IMR-90 (cell line): ENCODE results near the gene MYBPH. TPM values are rescaled to one million over a fixed set of nuclear protein-coding genes. Genes with fewer than 3 reads are reported as not detected.

ENCODE experiments used
- ATAC-seq: fragments of 200-7000 bp; cut with Tn5 transposase; 2 replicates; pipeline ENCODE4 v1.9.1; 2020; ENCODE audit warnings: low read depth, mild to moderate bottlenecking, moderate library complexity
- BruUV-seq: library from RNA; stranded (reverse); fragments of 400-500 nt; replicated peaks from 2 replicates; lab custom pipeline; 2021; lab: Mats Ljungman, UMichigan
- CTCF ChIA-PET: fragments of 300-600 bp; formaldehyde crosslinking; extraction: SDS; loops from one replicate; lab custom pipeline; 2021; ENCODE audit warnings: antibody characterized with exemption; lab: Yijun Ruan, JAX
- POLR2A ChIA-PET: fragments of 300-600 bp; sonication (Branson Sonifier 250); formaldehyde crosslinking; loops from one replicate; lab custom pipeline; 2022; ENCODE audit warnings: antibody characterized with exemption; ENCODE audit not compliant: unreplicated experiment; lab: Charles Lee
- DNase-seq: peaks from one replicate; pipeline ENCODE4 v3.0.0; 2013
- H2AFZ ChIP-seq: replicated peaks from 2 replicates; pipeline ENCODE3; 2013; ENCODE audit warnings: low read length, mild to moderate bottlenecking; ENCODE audit not compliant: poor library complexity
- H2AK5ac ChIP-seq: 2 replicates; pipeline ENCODE4 v1.6.1; 2013; ENCODE audit warnings: low read depth, low read length, inconsistent platforms
- H2AK9ac ChIP-seq: replicated peaks from 2 replicates; pipeline ENCODE3; 2013; ENCODE audit warnings: mild to moderate bottlenecking, low read depth, low read length, moderate library complexity; ENCODE audit not compliant: poor library complexity
- H2BK120ac ChIP-seq: 2 replicates; pipeline ENCODE4 v1.6.1; 2013; ENCODE audit warnings: low read depth, low read length, inconsistent platforms
- H2BK15ac ChIP-seq: 3 replicates; pipeline ENCODE4 v1.6.1; 2013; ENCODE audit warnings: low read depth, low read length, inconsistent platforms
- H2BK20ac ChIP-seq: 2 replicates; pipeline ENCODE4 v1.6.1; 2013; ENCODE audit warnings: low read depth, mild to moderate bottlenecking, inconsistent platforms, low read length, moderate library complexity
- H2BK5ac ChIP-seq: 2 replicates; pipeline ENCODE4 v1.6.1; 2013; ENCODE audit warnings: mild to moderate bottlenecking, low read depth, low read length, inconsistent platforms; ENCODE audit not compliant: poor library complexity, severe bottlenecking
- H3K14ac ChIP-seq: replicated peaks from 2 replicates; pipeline ENCODE4 v1.6.1; 2013; ENCODE audit warnings: low read depth, low read length, inconsistent platforms
- H3K18ac ChIP-seq: 2 replicates; pipeline ENCODE4 v1.6.1; 2013; ENCODE audit warnings: low read depth, low read length, control low read depth
- H3K23ac ChIP-seq: 2 replicates; pipeline ENCODE4 v1.6.1; 2013; ENCODE audit warnings: low read depth, low read length, inconsistent platforms
- H3K27ac ChIP-seq: 2 replicates; pipeline ENCODE4 v1.5.1; 2013; ENCODE audit warnings: mild to moderate bottlenecking, control low read depth, low read length; ENCODE audit not compliant: insufficient read depth
- H3K27me3 ChIP-seq: 2 replicates; pipeline ENCODE4 v1.6.1; 2013; ENCODE audit warnings: low read length; ENCODE audit not compliant: control insufficient read depth, insufficient read depth
- H3K36me3 ChIP-seq: 2 replicates; pipeline ENCODE4 v1.6.1; 2013; ENCODE audit warnings: low read length, mixed read lengths; ENCODE audit not compliant: control insufficient read depth, insufficient read depth
- H3K4ac ChIP-seq: 2 replicates; pipeline ENCODE4 v1.6.1; 2013; ENCODE audit warnings: low read depth, low read length, inconsistent platforms
- H3K4me1 ChIP-seq: 2 replicates; pipeline ENCODE4 v1.6.1; 2013; ENCODE audit warnings: low read length, mixed read lengths; ENCODE audit not compliant: control insufficient read depth, insufficient read depth
- H3K4me2 ChIP-seq: 2 replicates; pipeline ENCODE4 v1.6.1; 2013; ENCODE audit warnings: low read depth, mild to moderate bottlenecking, control low read depth, low read length, moderate library complexity
- H3K4me3 ChIP-seq: 2 replicates; pipeline ENCODE4 v1.5.1; 2013; ENCODE audit warnings: low read depth, mild to moderate bottlenecking, control low read depth, low read length, moderate library complexity; ENCODE audit not compliant: insufficient read depth
- H3K56ac ChIP-seq: 2 replicates; pipeline ENCODE4 v1.6.1; 2013; ENCODE audit warnings: low read length, inconsistent platforms; ENCODE audit not compliant: insufficient read depth; ENCODE audit errors: extremely low read depth
- H3K79me1 ChIP-seq, 2 experiments: 2 replicates each; pipeline ENCODE4 v1.6.1; 2013; ENCODE audit warnings: low read length in 2 of 2, inconsistent platforms in 1 of 2, low read depth in 1 of 2
- H3K9ac ChIP-seq: 2 replicates; pipeline ENCODE4 v1.6.1; 2013; ENCODE audit warnings: low read depth, low read length, control low read depth
- H3K9me1 ChIP-seq: 2 replicates; pipeline ENCODE4 v1.6.1; 2013; ENCODE audit warnings: low read length, inconsistent platforms; ENCODE audit not compliant: insufficient read depth
- H3K9me3 ChIP-seq: 2 replicates; pipeline ENCODE4 v1.6.1; 2013; ENCODE audit warnings: low read length; ENCODE audit not compliant: control insufficient read depth, insufficient read depth
- H4K20me1 ChIP-seq: 2 replicates; pipeline ENCODE4 v1.6.1; 2013; ENCODE audit warnings: low read length, inconsistent platforms; ENCODE audit not compliant: insufficient read depth
- H4K5ac ChIP-seq: 2 replicates; pipeline ENCODE4 v1.6.1; 2013; ENCODE audit warnings: mild to moderate bottlenecking, low read depth, low read length, control low read depth
- H4K8ac ChIP-seq, 2 experiments: 2 replicates each; pipeline ENCODE4 v1.6.1; 2013; ENCODE audit warnings: low read depth in 2 of 2, low read length in 2 of 2, control low read depth in 1 of 2, inconsistent platforms in 1 of 2
- H4K91ac ChIP-seq: 2 replicates; pipeline ENCODE4 v1.6.1; 2013; ENCODE audit warnings: low read depth, low read length, inconsistent platforms; ENCODE audit not compliant: insufficient read depth
- BHLHE40 ChIP-seq: fragments of 150-350 bp; IDR thresholded peaks from 2 replicates; pipeline ENCODE4 v1.6.1; 2016; ENCODE audit warnings: mild to moderate bottlenecking, low read depth, low read length
- CHD1 ChIP-seq: IDR thresholded peaks from 2 replicates; pipeline ENCODE4 v1.6.1; 2012; ENCODE audit warnings: low read depth, low read length, improper control_type of control experiment
- MAZ ChIP-seq: IDR thresholded peaks from 2 replicates; pipeline ENCODE4 v1.6.1; 2012; ENCODE audit warnings: low read depth, mild to moderate bottlenecking, low read length, improper control_type of control experiment, moderate library complexity, borderline replicate concordance
- NFE2L2 ChIP-seq: fragments of 150-350 bp; IDR thresholded peaks from 2 replicates; pipeline ENCODE4 v1.6.1; 2016; ENCODE audit warnings: low read depth, mild to moderate bottlenecking, low read length
- RAD21 ChIP-seq: IDR thresholded peaks from 2 replicates; pipeline ENCODE4 v1.6.1; 2012; ENCODE audit warnings: low read length, improper control_type of control experiment
- RCOR1 ChIP-seq: IDR thresholded peaks from 2 replicates; pipeline ENCODE4 v1.6.1; 2012; ENCODE audit warnings: mild to moderate bottlenecking, low read length, improper control_type of control experiment; ENCODE audit not compliant: insufficient replicate concordance
- SMC3 ChIP-seq: fragments of 150-350 bp; IDR thresholded peaks from 2 replicates; pipeline ENCODE4 v1.6.1; 2016; ENCODE audit warnings: low read depth, mild to moderate bottlenecking, antibody characterized with exemption, low read length, moderate library complexity
- WGBS, 2 experiments: methylation state at CpG; one replicate each; pipeline versions ENCODE4 v1.1.5 to v1.1.7; 2013; ENCODE audit warnings: missing lambda C conversion rate in 2 of 2; ENCODE audit not compliant: insufficient read length in 1 of 2; ENCODE audit errors: extremely low coverage in 2 of 2; 5-methylcytosine and 5-hydroxymethylcytosine counted together
- dilution Hi-C: fragments of 300-500 bp; cut with HindIII; formaldehyde crosslinking; loops from one replicate; pipeline ENCODE4 v1.14.3; 2018; ENCODE audit warnings: low sequenced_read_pairs; ENCODE audit not compliant: unreplicated experiment
- in situ Hi-C: fragments of 300-500 bp; cut with MboI; formaldehyde crosslinking; loops from 3 replicates; pipeline ENCODE4 v1.14.3; 2019; ENCODE audit warnings: low sequenced_read_pairs, inconsistent platforms, mixed read lengths
- intact Hi-C: fragments of 100-400 bp; cut with micrococcal nuclease; formaldehyde crosslinking; loops from 2 replicates; pipeline ENCODE4 v1.10.0; 2022
- polyA plus RNA-seq, 3 experiments: library from polyadenylated mRNA; depleted of rRNA; stranded (reverse); fragments of >200 nt; gene quantifications; 2 replicates each; pipeline ENCODE4 v1.2.3, GENCODE V29; 2012; ENCODE audit warnings: low replicate concordance in 1 of 3
- total RNA-seq: library from RNA; depleted of rRNA; stranded (reverse); fragments of >200 nt; gene quantifications from 2 replicates; pipeline ENCODE4 v1.2.3, GENCODE V29; 2012
- TF ChIP-seq, protein P1 (sequence below): conservative IDR thresholded peaks from 2 replicates; pipeline ENCODE4 v1.5.1; 2012; ENCODE audit warnings: mild to moderate bottlenecking, low read depth, low read length, improper control_type of control experiment

Gene MYBPH
- total and polyA plus RNA-seq, 2 of the 4 experiments (the other 2 are of a cell fraction), result not detected

DNA sequence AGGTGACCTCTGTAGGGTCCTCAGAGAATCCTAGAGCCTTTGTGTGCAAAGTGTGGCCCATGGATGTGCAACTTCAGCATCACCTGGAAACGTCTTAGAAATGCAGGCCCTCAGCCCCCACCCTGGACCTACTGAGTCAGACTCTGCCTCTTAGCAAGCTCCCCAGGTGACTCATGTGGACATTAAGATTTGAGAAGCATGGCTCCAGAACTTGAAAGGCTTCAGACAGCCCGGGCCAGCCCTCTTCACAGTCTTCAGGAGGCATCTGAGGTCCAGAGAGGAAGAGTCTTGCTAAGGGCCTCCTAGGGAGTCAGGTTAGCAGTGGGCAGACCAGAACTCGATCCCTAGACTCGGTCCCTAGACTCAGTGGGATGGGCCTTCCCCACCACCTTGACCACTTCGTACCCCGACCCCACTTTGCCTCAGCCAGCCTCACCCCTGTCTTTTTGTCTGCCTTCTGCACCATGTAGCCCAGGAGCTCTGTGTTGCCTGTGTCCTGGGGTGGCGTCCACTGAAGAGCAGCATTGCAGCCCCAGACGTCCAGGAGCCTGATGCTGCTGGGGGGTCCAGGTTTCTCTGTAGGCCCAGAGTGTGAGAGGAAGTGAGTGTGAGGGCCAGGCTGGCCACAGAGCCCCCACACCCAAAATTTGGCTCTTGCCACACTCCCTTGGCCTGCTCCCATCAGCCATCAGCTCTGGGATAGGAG lies 4.8 kb downstream of the MYBPH start:
- Histone ChIP-seq H3K27me3 (peaks cover 2% of the 10 kb centered on the region; the same call in 1 of the 2 replicates), H4K91ac (no peak overlapping the region), H3K4ac (no peak overlapping the region), H2BK5ac (no peak overlapping the region), H2AFZ (no peak overlapping the region), H3K79me1 (no peaks in the 10 kb centered on the region), H2AK9ac (no peak overlapping the region), H3K56ac (no peak overlapping the region), H3K23ac (no peak overlapping the region), H3K18ac (no peak overlapping the region), H2AK5ac (no peak overlapping the region), H2BK15ac (no peak overlapping the region), H3K27ac (no peak overlapping the region), H2BK20ac (no peak overlapping the region), H3K36me3 (no peaks in the 10 kb centered on the region), H4K20me1 (no peaks in the 10 kb centered on the region), H3K14ac (no peak overlapping the region), H3K4me1 (peaks cover under 1% of the 10 kb centered on the region; the same call in 1 of the 2 replicates), H3K4me2 (no peak overlapping the region), H3K9ac (no peak overlapping the region), H2BK120ac (no peak overlapping the region), H3K9me3 (no peaks in the 10 kb centered on the region), H4K8ac (no peak overlapping the region), H3K4me3 (no peak overlapping the region), H4K5ac (no peak overlapping the region), H3K9me1 (no peaks in the 10 kb centered on the region)
- ATAC-seq, result no peak
- ChIA-PET POLR2A (no interaction called here), CTCF (interaction anchor here (2.3 to 2.9 kb wide), 2 partner anchors 53 to 131 kb away, joined by 6 to 20 read pairs; no protein-coding TSS in a partner anchor)
- dilution Hi-C loops (no loop called here), in situ Hi-C loops (no loop called here), intact Hi-C loops (no loop called here)
- 71% methylated on average over 3 of the region's 8 CpGs; no CpG with 5 or more reads in 1 of the 2 experiments for WGBS, 2 experiments
- peak; percentile 22 for DNase-seq
- TF ChIP-seq MAZ, result no peak
- no peak for TF ChIP-seq RAD21
- no peak for TF ChIP-seq BHLHE40
- no peak for TF ChIP-seq CHD1
- TF ChIP-seq RCOR1, result no peak
- TF ChIP-seq, protein P1, sequence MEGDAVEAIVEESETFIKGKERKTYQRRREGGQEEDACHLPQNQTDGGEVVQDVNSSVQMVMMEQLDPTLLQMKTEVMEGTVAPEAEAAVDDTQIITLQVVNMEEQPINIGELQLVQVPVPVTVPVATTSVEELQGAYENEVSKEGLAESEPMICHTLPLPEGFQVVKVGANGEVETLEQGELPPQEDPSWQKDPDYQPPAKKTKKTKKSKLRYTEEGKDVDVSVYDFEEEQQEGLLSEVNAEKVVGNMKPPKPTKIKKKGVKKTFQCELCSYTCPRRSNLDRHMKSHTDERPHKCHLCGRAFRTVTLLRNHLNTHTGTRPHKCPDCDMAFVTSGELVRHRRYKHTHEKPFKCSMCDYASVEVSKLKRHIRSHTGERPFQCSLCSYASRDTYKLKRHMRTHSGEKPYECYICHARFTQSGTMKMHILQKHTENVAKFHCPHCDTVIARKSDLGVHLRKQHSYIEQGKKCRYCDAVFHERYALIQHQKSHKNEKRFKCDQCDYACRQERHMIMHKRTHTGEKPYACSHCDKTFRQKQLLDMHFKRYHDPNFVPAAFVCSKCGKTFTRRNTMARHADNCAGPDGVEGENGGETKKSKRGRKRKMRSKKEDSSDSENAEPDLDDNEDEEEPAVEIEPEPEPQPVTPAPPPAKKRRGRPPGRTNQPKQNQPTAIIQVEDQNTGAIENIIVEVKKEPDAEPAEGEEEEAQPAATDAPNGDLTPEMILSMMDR, result no peak
- TF ChIP-seq NFE2L2, result no peak
- TF ChIP-seq SMC3, result no peak
- BruUV-seq, result no TSS peak
